Measurements from ENCODE around the gene MMP11.

The MMP11 gene

GRCh38 chr22:23831261-23831660 is 58.6 kb downstream of the MMP11 start:
- TF ChIP-seq MAX (IDR thresholded peaks at IDR 0.05; ENCODE audit: low read depth, low read length) (no peak), MYC (IDR thresholded peaks at IDR 0.05; ENCODE audit: low read depth, low read length) (no peak), POLR2A (IDR thresholded peaks at IDR 0.05; ENCODE audit: extremely low read depth, insufficient read length) (no peak), CTCF (IDR thresholded peaks at IDR 0.05; ENCODE audit: low read depth, low read length) (no peak)
- DNase-seq (ENCODE audit: low read depth): no peak
- no peak overlapping the region for H3K4me3 ChIP-seq (ENCODE audit: low read depth, low read length)

GRCh38 chr22:23831781-23832180 is 59.1 kb downstream of the MMP11 start:
- TF ChIP-seq MAX (IDR thresholded peaks at IDR 0.05; ENCODE audit: low read depth, low read length) (no peak), POLR2A (IDR thresholded peaks at IDR 0.05; ENCODE audit: extremely low read depth, insufficient read length) (no peak), MYC (IDR thresholded peaks at IDR 0.05; ENCODE audit: low read depth, low read length) (no peak), CTCF (IDR thresholded peaks at IDR 0.05; ENCODE audit: low read depth, low read length) (no peak)
- H3K4me3 ChIP-seq (ENCODE audit: low read depth, low read length): no peak overlapping the region
- no peak for DNase-seq (ENCODE audit: low read depth)

GRCh38 chr22:23832226-23833016 is 59.8 kb downstream of the MMP11 start:
- no peak for DNase-seq (ENCODE audit: low read depth)

GRCh38 chr22:23833017-23833751 is 60.5 kb downstream of the MMP11 start:
- TF ChIP-seq MYC (IDR thresholded peaks at IDR 0.05; ENCODE audit: low read depth, low read length) (no peak), CTCF (IDR thresholded peaks at IDR 0.05; ENCODE audit: low read depth, low read length) (no peak), POLR2A (IDR thresholded peaks at IDR 0.05; ENCODE audit: extremely low read depth, insufficient read length) (no peak), MAX (IDR thresholded peaks at IDR 0.05; ENCODE audit: low read depth, low read length) (no peak)
- no peak overlapping the region for H3K4me3 ChIP-seq (ENCODE audit: low read depth, low read length)
- DNase-seq (ENCODE audit: low read depth): no peak

More at GRCh38 chr22:23832226-23833016, 59.8 kb downstream of the MMP11 start:
- no peak overlapping the region for H3K4me3 ChIP-seq (ENCODE audit: low read depth, low read length)
- TF ChIP-seq POLR2A (IDR thresholded peaks at IDR 0.05; ENCODE audit: extremely low read depth, insufficient read length) (no peak), MAX (IDR thresholded peaks at IDR 0.05; ENCODE audit: low read depth, low read length) (no peak), MYC (IDR thresholded peaks at IDR 0.05; ENCODE audit: low read depth, low read length) (no peak), CTCF (IDR thresholded peaks at IDR 0.05; ENCODE audit: low read depth, low read length) (no peak)
